ENCODE results near the gene RASGRP1.

Gene RASGRP1

GRCh38 chr15:38503496-38503895 is 61.1 kb downstream of the RASGRP1 start:
- peak; percentile 70 for DNase-seq

DNA sequence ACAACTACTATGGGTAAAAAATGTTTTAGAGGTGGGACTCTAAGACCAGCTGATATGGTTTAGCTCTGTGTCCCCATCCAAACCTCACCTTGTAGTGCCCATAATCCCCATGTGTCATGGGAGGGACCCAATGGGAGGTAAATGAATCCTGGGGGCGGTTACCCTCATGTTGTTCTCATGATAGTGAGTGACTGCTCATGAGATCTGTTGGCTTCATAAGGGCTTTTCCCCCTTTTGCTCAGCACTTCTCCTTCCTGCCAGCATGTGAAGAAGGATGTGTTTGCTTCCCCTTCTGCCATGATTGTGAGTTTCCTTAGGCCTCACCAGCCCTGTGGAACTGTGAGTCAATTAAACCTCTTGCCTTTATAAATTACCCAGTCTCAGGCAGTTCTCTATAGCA is 65.0 kb downstream of the RASGRP1 start:
- DNase-seq = no peak

DNA sequence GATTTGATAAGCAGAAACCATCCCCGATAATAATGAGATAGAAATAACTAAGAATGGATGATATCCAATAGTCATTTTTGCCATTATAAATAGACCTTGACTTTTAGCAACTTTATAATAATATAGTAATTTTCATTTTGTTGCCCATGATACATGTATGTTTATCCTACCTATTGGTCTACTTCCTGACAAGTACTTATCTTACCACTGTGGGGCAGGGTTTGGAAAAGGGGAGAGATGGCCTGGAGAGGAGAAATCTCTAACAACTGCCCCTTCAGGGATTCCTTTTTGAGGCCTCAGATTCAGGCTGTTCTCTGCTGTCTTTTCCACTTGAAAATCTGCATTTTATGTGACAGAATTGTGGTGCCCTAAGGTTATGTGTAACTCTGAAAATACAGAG is 68.5 kb downstream of the RASGRP1 start:
- DNase-seq = no peak

DNA sequence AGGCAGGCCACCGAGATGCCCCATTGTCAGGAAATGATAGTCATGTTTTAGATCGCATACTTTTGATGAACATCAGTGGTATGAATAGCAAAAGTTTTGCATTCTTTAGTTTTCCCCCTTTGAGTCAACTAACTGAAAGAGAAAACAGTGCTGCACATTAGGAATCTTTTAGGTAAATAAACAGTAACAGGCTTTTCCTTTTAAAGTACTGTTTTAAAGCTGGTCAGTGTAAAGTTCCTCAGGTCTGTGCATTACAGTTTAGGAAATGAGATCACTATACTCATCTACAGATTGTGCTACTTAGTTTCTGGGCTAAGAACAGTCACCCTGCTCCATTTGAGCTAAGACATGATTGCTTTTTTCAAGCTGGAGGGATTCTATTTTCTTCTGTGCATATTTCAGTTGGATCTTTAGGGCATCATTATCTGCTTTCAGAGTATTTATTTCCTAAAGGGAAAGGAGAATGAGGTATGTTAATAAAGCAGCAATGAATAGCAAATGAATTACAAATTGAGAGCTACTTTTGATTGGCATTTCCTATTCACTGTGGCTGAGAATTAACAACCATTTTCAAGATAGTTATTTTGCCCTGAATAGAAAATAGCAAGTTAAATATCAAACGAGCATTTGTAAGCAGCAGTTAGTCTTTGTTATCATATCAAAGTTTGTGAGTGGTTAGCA is 74.2 kb downstream of the RASGRP1 start:
- DNase-seq = no peak

GRCh38 chr15:38487378-38487777 is 77.2 kb downstream of the RASGRP1 start:
- no peak for DNase-seq

DNA sequence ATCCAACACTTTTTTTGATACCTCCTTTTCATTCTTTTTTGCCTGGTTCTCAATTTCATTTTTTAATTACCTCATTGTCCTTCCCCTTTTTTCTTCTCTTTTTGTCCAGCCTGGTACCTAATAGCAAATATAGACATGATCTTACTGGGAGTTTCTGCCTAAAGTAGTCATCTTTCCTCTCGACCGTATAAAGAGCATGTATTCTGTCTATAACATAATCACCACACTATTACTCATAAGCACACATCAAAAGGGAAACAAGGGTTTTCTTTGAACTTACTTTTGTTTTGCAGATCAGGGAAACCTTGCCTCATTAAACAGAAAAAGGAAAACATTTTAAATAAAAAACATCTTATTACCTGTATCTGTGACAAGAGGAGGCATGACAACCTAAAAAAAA is 77.7 kb downstream of the RASGRP1 start:
- DNase-seq = no peak

DNA sequence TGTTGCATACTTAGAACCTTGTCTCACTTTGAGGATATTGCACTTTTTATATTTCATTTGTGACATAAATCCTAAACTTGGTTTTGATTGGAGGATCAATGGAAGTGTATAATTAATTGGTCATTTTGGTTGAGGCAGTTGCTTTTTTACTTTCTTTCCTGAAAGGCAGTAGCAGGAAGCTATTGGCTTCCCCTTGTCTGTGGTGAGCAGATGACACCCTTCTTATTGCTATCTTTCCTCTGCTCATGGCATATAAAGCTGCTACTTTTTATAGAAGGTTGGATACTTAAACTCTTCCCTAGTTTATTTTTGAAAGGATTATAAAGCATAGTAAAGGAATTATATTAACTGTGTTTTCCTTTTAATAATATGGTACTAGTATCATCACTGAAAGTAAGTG is 82.0 kb downstream of the RASGRP1 start:
- no peak for DNase-seq

DNA sequence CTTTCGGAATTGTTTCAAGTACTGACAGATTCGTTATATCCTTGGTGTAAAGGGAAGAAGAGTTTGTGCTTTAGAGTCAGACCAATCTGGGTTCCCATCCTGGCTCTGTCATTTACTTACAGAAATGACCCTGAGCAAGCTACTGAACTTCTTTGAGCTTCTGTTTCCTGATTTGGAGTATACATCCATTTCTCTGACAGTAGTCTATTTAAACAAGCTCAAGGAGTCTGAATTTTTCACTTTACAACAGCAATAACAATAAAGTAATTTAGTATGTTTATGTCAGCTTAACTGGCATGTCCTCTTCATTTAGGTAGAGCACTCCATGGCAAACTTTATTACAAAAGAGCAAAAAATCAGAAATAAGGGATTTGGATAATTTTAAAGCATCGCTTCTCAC is 82.9 kb downstream of the RASGRP1 start:
- no peak for DNase-seq

GRCh38 chr15:38481113-38481512 is 83.5 kb downstream of the RASGRP1 start:
- DNase-seq = no peak

GRCh38 chr15:38479756-38480155 is 84.9 kb downstream of the RASGRP1 start:
- no peak for DNase-seq

DNA sequence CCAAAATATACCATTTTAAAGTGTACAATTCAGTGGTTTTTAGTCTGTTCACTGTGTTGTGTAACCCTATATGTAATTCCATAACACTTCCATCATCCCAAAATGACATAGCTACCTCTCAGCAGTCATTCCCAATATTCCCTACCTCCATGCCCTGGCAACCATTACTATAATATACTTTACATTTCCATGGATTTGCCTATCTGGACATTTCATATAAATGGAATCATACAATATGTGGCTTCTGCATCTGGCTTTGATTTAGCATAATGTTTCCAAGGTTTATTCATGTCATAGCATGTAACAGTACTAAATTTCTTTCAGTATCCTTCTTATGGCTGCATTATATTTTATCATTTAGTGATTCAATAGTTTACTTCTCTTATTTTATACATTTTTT is 85.3 kb downstream of the RASGRP1 start:
- no peak for DNase-seq

DNA sequence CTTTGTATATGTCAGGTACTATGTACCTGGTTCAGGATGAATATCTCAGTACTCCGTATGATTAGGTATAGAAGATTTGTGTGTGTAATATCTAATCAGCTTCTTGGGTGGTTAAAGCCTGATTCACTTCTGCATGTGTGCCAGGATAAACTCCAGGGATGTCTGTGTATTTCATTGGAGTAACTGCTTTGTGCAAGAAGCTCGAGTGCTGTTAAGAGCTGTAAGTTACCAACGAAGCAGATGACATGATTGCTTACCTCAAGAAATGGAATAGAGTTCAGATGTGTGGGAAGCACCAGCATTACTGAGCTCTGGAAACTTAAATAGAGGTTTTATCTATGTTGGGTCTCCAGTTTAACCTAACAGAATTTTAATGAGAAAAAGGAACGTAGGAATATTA is 87.0 kb downstream of the RASGRP1 start:
- DNase-seq = no peak

- no peak for DNase-seq
Observed at GRCh38 chr15:38476120-38476519, 88.5 kb downstream of the RASGRP1 start.

GRCh38 chr15:38475361-38475760 is 89.3 kb downstream of the RASGRP1 start:
- no peak for DNase-seq

GRCh38 chr15:38474155-38474757 is 90.4 kb downstream of the RASGRP1 start:
- DNase-seq = peak; percentile 57

DNA sequence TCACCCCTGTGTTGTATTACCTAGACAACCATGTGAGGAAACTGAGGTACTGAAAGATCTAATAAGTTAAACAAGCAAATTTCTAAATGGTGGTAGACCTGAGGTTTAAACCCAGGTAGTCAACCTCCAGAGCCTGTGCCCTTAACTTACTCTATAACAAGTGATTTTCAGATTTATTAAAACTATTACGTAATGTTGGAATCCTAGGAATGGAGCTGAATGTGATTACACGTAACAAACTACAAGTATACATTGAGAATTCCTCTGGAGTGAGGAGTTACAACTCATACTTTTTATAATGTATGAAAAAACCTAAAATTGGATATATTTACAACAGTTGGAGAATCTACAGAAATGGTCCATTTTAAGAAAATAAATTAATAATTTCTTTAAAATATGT is 92.6 kb downstream of the RASGRP1 start:
- no peak for DNase-seq

- DNase-seq = no peak
Observed at GRCh38 chr15:38470816-38471215, 93.8 kb downstream of the RASGRP1 start.

DNA sequence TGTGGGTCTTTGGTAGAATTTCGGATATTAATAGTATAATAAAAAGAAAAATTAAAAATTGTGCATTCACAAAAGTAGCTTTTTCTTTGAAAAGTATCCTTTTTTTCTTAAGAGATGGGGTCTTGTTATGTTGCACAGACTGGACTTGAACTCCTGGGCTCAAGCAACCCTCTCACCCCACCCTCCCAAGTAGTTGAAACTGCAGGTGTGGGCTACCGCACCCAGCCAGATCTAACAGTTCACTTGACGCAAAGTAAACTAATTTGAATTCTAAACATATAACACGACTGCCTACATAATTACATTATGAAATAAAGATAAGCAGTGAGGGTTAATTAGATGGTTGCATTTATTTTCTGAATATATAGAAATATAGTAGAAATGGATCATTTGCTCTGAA is 99.9 kb downstream of the RASGRP1 start:
- no peak for DNase-seq

DNA sequence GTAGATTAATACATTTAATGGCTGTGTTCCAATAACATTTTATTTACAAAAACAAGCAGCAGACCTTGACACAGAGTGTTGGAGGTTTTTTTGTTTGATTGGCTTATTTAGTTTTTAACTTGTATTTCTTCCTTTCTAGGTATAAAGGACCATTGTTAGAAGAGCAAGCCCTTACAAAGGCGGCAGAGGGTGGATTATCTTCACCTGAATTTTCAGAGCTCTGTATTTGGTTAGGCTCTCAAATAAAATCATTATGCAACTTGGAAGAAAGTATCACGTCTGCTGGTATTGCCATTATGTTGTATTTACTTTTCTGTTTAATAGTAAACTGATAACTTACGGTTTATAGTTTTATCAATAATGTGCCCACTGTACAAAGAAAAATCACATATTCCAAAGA is 100.7 kb downstream of the RASGRP1 start:
- DNase-seq = no peak

DNA sequence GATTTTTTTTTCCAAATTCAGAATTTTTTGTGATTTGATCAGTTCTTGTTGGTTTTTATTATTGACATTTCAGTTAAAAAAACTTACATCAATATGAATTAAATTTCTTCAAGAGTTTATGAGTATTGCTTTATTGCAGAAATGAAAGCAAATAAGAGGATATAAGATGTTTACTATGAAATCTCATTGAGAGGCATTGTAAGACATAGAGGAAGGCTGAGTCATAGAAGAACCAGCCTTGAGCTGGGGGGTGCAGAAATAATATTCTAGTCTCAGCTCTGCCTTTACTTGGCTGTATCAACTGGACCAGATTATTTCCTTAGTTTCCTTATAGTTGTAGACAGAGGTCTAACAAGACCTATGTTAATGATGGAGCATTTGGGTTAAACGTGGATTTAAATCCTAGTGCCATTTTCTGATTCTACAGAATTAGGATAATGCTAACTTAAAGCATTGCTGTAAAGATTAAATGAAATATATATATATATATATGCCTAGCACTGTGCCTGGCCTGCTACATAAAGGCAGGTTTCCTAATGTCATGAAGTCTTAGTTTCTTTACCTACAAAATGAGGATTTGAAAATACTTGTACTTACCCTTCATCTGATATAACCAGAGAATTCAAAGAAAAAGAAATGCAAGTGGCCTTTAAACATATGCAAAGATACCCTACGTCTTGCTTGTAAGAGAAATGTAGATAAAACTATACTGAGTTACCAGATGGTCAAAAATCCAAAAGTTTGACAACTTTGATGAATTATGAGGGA is 103.4 kb downstream of the RASGRP1 start:
- no peak for DNase-seq

- DNase-seq = no peak
Observed at GRCh38 chr15:38460543-38460942, 104.1 kb downstream of the RASGRP1 start.

DNA sequence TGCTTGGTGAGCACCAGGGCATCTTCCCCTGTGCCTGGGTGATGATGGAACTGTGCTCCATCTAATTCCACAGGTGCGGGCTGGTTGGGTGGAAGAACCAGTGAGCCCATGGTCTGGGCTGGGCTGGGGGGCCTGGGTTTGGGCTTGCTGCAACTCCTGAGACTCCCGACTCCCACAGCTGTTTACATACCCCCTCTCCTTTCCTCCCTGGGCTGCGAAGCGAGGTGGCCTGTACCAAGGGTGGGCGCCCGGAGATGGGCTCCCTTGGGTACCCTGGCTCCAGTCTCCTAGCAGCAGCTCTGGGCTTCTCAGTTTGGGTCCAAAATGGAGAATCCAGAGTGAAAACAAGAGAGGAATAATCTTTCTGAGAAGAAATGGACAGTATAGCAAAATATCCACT is 105.1 kb downstream of the RASGRP1 start:
- DNase-seq = no peak

DNA sequence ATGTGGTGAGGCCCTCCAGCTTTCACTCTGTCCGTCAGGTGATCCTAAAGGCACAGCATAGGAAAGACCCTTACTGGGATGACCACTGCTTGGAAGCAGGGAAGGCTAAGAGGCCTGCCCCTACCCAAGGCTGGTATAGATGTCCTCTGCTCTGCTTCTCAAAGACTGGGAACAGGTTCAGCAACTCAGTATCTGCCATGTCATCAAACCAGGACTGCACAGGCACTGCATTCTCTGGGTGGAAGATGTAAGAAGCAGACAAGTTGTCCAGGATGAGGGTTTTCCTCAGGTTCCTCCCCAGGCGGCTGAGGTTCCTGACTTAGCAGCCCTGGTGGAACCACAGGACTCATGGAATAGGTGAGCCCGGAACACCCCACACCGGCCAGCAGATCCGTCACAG is 106.0 kb downstream of the RASGRP1 start:
- DNase-seq = no peak

DNA sequence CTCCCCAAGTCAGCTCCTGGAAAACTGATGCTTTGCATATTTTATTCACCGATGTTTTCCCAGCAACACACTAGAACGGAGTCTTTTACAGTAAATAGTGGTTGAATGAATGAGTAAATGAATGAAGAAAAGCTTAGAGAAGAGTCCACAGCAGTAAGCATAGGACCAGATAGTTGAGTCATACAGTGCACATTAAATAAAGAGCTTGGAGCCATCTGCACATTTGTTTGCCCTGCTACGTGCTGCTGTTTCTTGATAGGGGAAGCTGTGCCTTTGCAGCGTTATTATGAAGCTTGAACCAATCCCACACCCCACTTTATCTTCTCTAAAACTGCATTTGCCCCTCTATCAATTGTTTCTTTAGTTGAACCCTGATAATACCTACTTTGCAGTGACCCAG is 109.5 kb downstream of the RASGRP1 start:
- DNase-seq = no peak
